Endothelial cell of umbilical vein (primary cell): ENCODE data around the gene PEX5L. TPM values are rescaled to one million over a fixed set of nuclear protein-coding genes. Genes with fewer than 3 reads are reported as not detected.
"Not testable (repeated sequence)": the region's sequence is repeated elsewhere in the genome, so short reads cannot be mapped to it uniquely, and the experiment has no call there.

ENCODE experiments used
- BruUV-seq: library from RNA; stranded (reverse); fragments of 400-500 nt; replicated peaks from 2 replicates; lab custom pipeline; 2021; lab: Mats Ljungman, UMichigan
- CTCF ChIA-PET: fragments of 300-600, 350-600 bp; sonication (Branson Sonifier 250); formaldehyde crosslinking; loops from one replicate; lab custom pipeline; 2021; ENCODE audit warnings: antibody characterized with exemption, inconsistent platforms; lab: Charles Lee
- POLR2A ChIA-PET: fragments of 300-600, 350-600 bp; sonication (Branson Sonifier 250); formaldehyde crosslinking; loops from one replicate; lab custom pipeline; 2021; ENCODE audit warnings: antibody characterized with exemption, inconsistent platforms; lab: Charles Lee
- DNase-seq: peaks from one replicate; pipeline ENCODE4 v3.0.0-alpha.2; 2011; ENCODE audit warnings: low read depth, low spot score
- FAIRE-seq: peaks from 2 replicates; lab custom pipeline; 2011; peaks lifted over from hg19 to GRCh38; lab: Jason Lieb, UNC
- H2AFZ ChIP-seq: 2 replicates; pipeline ENCODE4 v1.6.0; 2012; ENCODE audit warnings: low read depth, low read length, control low read depth, inconsistent platforms
- H3K27ac ChIP-seq: 2 replicates; pipeline ENCODE4 v1.5.1; 2011; ENCODE audit warnings: low read depth, mild to moderate bottlenecking, control low read depth, low read length, moderate library complexity; ENCODE audit not compliant: insufficient read depth
- H3K27me3 ChIP-seq, 2 experiments: 2 replicates each; pipeline versions ENCODE4 v1.6.0 to v1.6.1; 2011; ENCODE audit warnings: low read length in 2 of 2, mixed read lengths in 1 of 2; ENCODE audit not compliant: control insufficient read depth in 2 of 2, insufficient read depth in 2 of 2
- H3K36me3 ChIP-seq, 2 experiments: 2 replicates in 1 of 2; 3 replicates in 1 of 2; pipeline ENCODE4 v1.5.1; 2011; ENCODE audit warnings: low read length in 2 of 2, mild to moderate bottlenecking in 1 of 2, moderate library complexity in 1 of 2; ENCODE audit not compliant: control insufficient read depth in 2 of 2, insufficient read depth in 2 of 2; ENCODE audit errors: extremely low read depth in 1 of 2
- H3K4me1 ChIP-seq: 3 replicates; pipeline ENCODE4 v1.5.1; 2011; ENCODE audit warnings: mild to moderate bottlenecking, low read length; ENCODE audit not compliant: control insufficient read depth, insufficient read depth; ENCODE audit errors: extremely low read depth
- H3K4me2 ChIP-seq: 2 replicates; pipeline ENCODE4 v1.6.1; 2011; ENCODE audit warnings: low read length, control low read depth, mixed read lengths; ENCODE audit not compliant: insufficient read depth
- H3K4me3 ChIP-seq, 3 experiments: fragments of 200-600 bp in 1 of 3; sonication (generic), shearing (Covaris generic) in 1 of 3; replicated peaks in 1 of 3; 2 replicates each; pipeline ENCODE4 v1.5.1; 2011 to 2016; ENCODE audit warnings: control low read depth in 3 of 3, low read length in 3 of 3, mild to moderate bottlenecking in 2 of 3, inconsistent platforms in 1 of 3, low read depth in 1 of 3, moderate library complexity in 1 of 3; ENCODE audit not compliant: insufficient read depth in 1 of 3
- H3K79me2 ChIP-seq: 2 replicates; pipeline ENCODE4 v1.6.0; 2012; ENCODE audit warnings: low read length, inconsistent platforms; ENCODE audit not compliant: control insufficient read depth, insufficient read depth
- H3K9ac ChIP-seq: replicated peaks from 2 replicates; pipeline ENCODE3; 2011; ENCODE audit warnings: low read length, control low read depth; ENCODE audit not compliant: insufficient read depth; ENCODE audit errors: extremely low read depth
- H3K9me1 ChIP-seq: replicated peaks from 3 replicates; pipeline ENCODE4 v1.6.0; 2011; ENCODE audit warnings: mild to moderate bottlenecking, low read length; ENCODE audit not compliant: control insufficient read depth, insufficient read depth; ENCODE audit errors: extremely low read depth
- H3K9me3 ChIP-seq: replicated peaks from 2 replicates; pipeline ENCODE4 v1.5.1; 2012; ENCODE audit warnings: low read length, inconsistent platforms; ENCODE audit not compliant: control insufficient read depth, insufficient read depth
- H4K20me1 ChIP-seq: replicated peaks from 2 replicates; pipeline ENCODE3; 2011; ENCODE audit warnings: mild to moderate bottlenecking, low read length; ENCODE audit not compliant: control insufficient read depth, insufficient read depth; ENCODE audit errors: extremely low read depth
- GATA2 ChIP-seq: IDR thresholded peaks from 2 replicates; pipeline ENCODE4 v1.7.0; 2011; ENCODE audit warnings: low read depth, mild to moderate bottlenecking, moderate library complexity, mixed read lengths, low read length; ENCODE audit not compliant: insufficient read length, insufficient read depth
- JUN ChIP-seq: IDR thresholded peaks from 2 replicates; pipeline ENCODE4 v1.6.1; 2011; ENCODE audit warnings: borderline replicate concordance, low read depth; ENCODE audit not compliant: insufficient read length, insufficient read depth
- POLR2AphosphoS5 ChIP-seq: IDR thresholded peaks from 2 replicates; pipeline ENCODE4 v1.6.1; 2012; ENCODE audit warnings: low read depth, mild to moderate bottlenecking, control low read depth, low read length, moderate library complexity; ENCODE audit not compliant: insufficient read depth
- dilution Hi-C: fragments of 300-500 bp; cut with MboI; formaldehyde crosslinking; loops from one replicate; pipeline ENCODE4 v1.15.0; 2019; ENCODE audit warnings: low sequenced_read_pairs; ENCODE audit not compliant: extremely low pct_ligation_motif_present
- intact Hi-C: fragments of 100-400 bp; cut with micrococcal nuclease; formaldehyde crosslinking; loops from one replicate; pipeline ENCODE4 v1.10.0; 2022
- polyA plus RNA-seq, 4 experiments: library from polyadenylated mRNA; depleted of rRNA in 3 of 4; stranded (reverse) in 3 of 4; unstranded in 1 of 4; fragments of >200 nt; gene quantifications; 2 replicates each; pipeline versions ENCODE4 v1.2.1 to v1.2.3, GENCODE V29; 2011 to 2012; ENCODE audit warnings: missing spikeins in 1 of 4
- total RNA-seq: library from RNA; stranded (reverse); gene quantifications from 2 replicates; pipeline ENCODE4 v1.2.3, GENCODE V29; 2021

PEX5L gene
- total and polyA plus RNA-seq, 2 donors (not counting 3 experiments of a cell fraction or from before 2014, with no cell fraction given): not detected

DNA sequence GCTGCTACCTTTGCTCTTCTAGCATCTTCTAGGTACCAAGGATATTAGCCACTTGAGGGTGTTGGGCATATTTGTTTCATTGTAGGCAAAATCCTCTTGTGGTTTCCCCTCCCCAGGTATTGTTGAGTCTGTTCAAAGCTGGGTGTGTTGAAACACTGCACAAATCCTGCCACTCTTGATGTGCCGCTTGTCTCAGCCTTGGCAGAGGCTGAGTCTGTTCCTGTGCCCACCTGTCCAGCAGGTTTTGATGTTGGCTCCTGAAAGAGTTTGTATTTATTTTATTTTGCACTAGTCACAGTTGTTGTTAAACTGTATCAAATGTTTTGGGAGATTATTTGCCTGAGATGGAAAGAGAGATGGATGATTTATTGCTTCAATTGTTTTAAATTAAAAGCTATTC, 247.7 kb downstream of the PEX5L start:
- Histone ChIP-seq H3K4me2 (no peak overlapping the region), H3K27ac (no peak overlapping the region), H3K9me3 (no peaks in the 10 kb centered on the region), H4K20me1 (no peaks in the 10 kb centered on the region), H3K4me3 (no peak overlapping the region), H3K9ac (no peak overlapping the region), H3K9me1 (no peaks in the 10 kb centered on the region), H3K79me2 (no peaks in the 10 kb centered on the region), H3K27me3 (no peaks in the 10 kb centered on the region), H3K4me1 (no peaks in the 10 kb centered on the region), H2AFZ (no peak overlapping the region), H3K36me3 (peaks cover 0 to 2% of the 10 kb centered on the region in 2 experiments)
- ChIA-PET CTCF (no interaction called here), POLR2A (no interaction called here)
- TF ChIP-seq JUN (no peak), POLR2AphosphoS5 (no peak), GATA2 (no peak)
- intact Hi-C loops: no loop called here
- dilution Hi-C loops: no loop called here
- no TSS peak for BruUV-seq
- FAIRE-seq (no peak), DNase-seq (no peak)

DNA sequence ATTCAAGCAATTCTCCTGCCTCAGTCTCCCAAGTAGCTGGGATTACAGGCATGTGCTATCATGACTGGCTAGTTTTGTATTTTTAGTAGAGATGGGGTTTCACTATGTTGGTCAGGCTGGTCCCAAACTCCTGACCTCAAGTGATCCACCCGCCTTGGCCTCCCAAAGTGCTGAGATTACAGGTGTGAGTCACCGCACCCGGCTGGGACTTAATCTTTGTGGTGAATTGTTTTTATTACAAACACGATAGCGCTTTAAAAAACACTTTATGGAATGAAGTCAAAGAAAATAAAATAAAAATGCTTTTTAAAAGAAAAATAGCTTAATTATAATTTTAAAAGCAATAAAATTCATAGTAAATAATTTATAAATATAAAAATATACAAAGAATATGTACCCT, 253.9 kb downstream of the PEX5L start:
- H3K4me2 ChIP-seq, BruUV-seq, FAIRE-seq, dilution Hi-C loops, H4K20me1 ChIP-seq, H2AFZ ChIP-seq, H3K27ac ChIP-seq, H3K27me3 ChIP-seq, H3K4me3 ChIP-seq, DNase-seq, H3K36me3 ChIP-seq, intact Hi-C loops, H3K79me2 ChIP-seq, H3K9ac ChIP-seq, H3K9me1 ChIP-seq, H3K4me1 ChIP-seq, H3K9me3 ChIP-seq: not testable (repeated sequence)
- CTCF ChIA-PET: interaction anchor here (0.9 to 1.0 kb wide), 2 partner anchors 15 to 23 kb away, joined by 3 read pairs; no protein-coding TSS in a partner anchor
- POLR2A ChIA-PET: interaction anchor here (0.7 kb wide), 1 partner anchor 1665 kb away, joined by 4 read pairs; no protein-coding TSS in a partner anchor
